ENCODE data around the gene PPP1CA.

The PPP1CA gene

DNA sequence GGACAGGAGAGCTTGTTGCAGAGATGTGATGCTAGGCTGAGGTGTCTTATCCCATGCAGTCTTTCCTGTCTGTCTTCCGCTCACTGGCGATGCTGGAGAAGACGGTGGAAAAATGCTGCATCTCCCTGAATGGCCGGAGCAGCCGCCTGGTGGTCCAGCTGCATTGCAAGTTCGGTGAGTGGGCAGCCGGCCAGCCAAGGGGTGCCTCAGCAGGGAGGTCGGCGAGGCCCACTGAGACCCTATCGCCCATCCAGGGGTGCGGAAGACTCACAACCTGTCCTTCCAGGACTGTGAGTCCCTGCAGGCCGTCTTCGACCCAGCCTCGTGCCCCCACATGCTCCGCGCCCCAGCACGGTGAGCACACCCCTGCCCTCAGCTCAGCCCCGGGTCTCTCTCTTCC lies 8.2 kb downstream of the PPP1CA start:
- TF ChIP-seq, protein P1, sequence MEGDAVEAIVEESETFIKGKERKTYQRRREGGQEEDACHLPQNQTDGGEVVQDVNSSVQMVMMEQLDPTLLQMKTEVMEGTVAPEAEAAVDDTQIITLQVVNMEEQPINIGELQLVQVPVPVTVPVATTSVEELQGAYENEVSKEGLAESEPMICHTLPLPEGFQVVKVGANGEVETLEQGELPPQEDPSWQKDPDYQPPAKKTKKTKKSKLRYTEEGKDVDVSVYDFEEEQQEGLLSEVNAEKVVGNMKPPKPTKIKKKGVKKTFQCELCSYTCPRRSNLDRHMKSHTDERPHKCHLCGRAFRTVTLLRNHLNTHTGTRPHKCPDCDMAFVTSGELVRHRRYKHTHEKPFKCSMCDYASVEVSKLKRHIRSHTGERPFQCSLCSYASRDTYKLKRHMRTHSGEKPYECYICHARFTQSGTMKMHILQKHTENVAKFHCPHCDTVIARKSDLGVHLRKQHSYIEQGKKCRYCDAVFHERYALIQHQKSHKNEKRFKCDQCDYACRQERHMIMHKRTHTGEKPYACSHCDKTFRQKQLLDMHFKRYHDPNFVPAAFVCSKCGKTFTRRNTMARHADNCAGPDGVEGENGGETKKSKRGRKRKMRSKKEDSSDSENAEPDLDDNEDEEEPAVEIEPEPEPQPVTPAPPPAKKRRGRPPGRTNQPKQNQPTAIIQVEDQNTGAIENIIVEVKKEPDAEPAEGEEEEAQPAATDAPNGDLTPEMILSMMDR (conservative IDR thresholded peaks at IDR 0.05; ENCODE audit: low read depth, low read length): no peak
- Histone ChIP-seq H3K4me2 (no peak overlapping the region), H3K27ac (no peak overlapping the region), H3K4me3 (IDR thresholded peaks at IDR 0.05; ENCODE audit: insufficient read depth, low read depth, low read length) (no peak overlapping the region), H3K36me3 (ENCODE audit: insufficient read depth) (no peaks in the 10 kb centered on the region), H3K9ac (no peak overlapping the region), H3K79me2 (ENCODE audit: insufficient read depth, low read depth) (peaks cover 4% of the 10 kb centered on the region; the same call in 1 of the 2 replicates), H4K20me1 (ENCODE audit: insufficient read depth) (no peaks in the 10 kb centered on the region), H3K4me1 (ENCODE audit: low read depth, poor library complexity, severe bottlenecking) (peaks cover 8% of the 10 kb centered on the region), H2AFZ (ENCODE audit: low read depth) (no peak overlapping the region), H3K27me3 (ENCODE audit: insufficient read depth, low read depth) (no peaks in the 10 kb centered on the region)

DNA sequence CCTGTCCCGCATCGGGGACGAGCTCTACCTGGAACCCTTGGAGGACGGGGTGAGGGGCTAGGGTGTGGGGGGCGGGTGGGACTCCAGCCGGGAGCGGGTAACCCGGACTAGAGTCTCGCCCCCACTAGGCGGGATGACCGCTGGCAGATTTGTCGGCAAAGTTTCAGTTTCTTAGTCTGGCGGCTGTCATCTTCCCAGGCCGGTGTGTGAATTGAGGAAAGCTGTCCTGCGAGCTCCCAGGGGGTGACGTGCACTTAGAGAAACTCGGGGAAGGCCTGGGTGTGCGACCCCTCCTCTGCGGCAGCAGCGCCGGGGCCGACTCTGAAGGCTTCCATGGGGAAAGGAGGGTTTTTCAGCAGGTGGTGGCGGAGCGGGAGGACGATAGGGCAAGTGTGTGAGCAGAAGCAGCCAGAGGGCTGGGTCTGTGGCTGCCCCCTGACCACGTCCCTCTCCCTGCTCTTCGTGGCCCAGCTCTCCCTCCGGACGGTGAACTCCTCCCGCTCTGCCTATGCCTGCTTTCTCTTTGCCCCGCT lies 9.4 kb downstream of the PPP1CA start:
- Histone ChIP-seq H3K36me3 (ENCODE audit: insufficient read depth) (no peaks in the 10 kb centered on the region), H3K4me3 (IDR thresholded peaks at IDR 0.05; ENCODE audit: insufficient read depth, low read depth, low read length) (no peak overlapping the region), H3K79me2 (ENCODE audit: insufficient read depth, low read depth) (peaks cover 4% of the 10 kb centered on the region; the same call in 1 of the 2 replicates), H2AFZ (ENCODE audit: low read depth) (peak overlapping the region; percentile 95), H3K9ac (peak overlapping the region; percentile 77), H3K27ac (no peak overlapping the region; the same call in 1 of the 2 replicates), H3K4me2 (peak overlapping the region; percentile 84), H3K4me1 (ENCODE audit: low read depth, poor library complexity, severe bottlenecking) (peaks cover 8% of the 10 kb centered on the region), H3K27me3 (ENCODE audit: insufficient read depth, low read depth) (no peaks in the 10 kb centered on the region), H4K20me1 (ENCODE audit: insufficient read depth) (no peaks in the 10 kb centered on the region)
- TF ChIP-seq, protein P1 (conservative IDR thresholded peaks at IDR 0.05; ENCODE audit: low read depth, low read length): no peak

DNA sequence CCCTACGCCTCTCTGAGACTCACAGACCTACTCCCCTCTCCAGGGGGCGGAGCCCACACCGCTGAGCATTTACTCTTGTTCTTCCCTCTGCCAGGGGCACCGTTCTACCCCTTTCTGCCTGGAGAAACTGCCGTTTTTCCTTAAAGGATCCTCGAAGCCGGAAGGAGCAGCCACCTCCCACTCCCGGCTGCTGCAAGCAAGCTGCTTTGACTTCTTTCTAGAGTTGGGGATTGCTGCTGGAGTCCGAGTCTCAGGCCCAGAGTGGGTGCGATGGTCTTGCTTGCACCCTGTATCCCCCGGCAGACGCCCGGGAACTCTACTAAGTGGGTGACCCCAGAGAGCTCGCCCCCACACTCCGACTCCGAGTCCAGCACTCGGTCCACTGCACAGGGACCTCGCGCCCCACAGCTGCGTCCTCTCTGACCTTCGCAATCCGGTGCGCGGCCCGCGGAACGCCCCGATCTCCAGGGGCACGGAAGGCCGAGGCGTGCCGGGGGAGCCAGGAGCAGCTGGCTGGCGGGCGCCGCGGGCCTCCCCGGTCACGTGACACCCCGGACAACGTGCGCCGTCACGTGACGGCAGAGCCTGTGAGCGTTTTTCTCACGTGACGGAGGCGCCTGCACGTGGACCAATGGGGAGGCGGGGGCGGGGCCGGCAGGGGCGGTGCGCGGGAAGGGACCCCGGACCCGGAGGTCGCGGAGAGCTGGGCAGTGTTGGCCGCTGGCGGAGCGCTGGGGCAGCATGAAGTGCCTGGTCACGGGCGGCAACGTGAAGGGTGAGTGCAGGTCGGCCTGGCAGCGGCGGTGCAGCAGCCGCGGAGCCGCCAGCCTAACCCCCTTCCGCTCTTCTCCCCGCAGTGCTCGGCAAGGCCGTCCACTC lies 10.1 kb downstream of the PPP1CA start, which contains the start of gene RAD9A:
TSS of gene RAD9A (plus strand) at position 683 of the 879 bp plus-strand sequence. CDS start at position 742, 59 bp downstream.
- no peaks in the 10 kb centered on the region for H4K20me1 ChIP-seq (ENCODE audit: insufficient read depth)
- H2AFZ ChIP-seq (ENCODE audit: low read depth): peak within 1 kb of the TSS; percentile 95
- TF ChIP-seq, protein P1 (conservative IDR thresholded peaks at IDR 0.05; ENCODE audit: low read depth, low read length): no peak
- peak within 1 kb of the TSS; percentile 77 for H3K9ac ChIP-seq
- H3K36me3 ChIP-seq (ENCODE audit: insufficient read depth): no peaks in the 10 kb centered on the region
- H3K79me2 ChIP-seq (ENCODE audit: insufficient read depth, low read depth): peaks cover 4% of the 10 kb centered on the region; the same call in 1 of the 2 replicates
- no peak within 1 kb of the TSS for H3K4me3 ChIP-seq (IDR thresholded peaks at IDR 0.05; ENCODE audit: insufficient read depth, low read depth, low read length)
- peak within 1 kb of the TSS; percentile 48; the same call in 1 of the 2 replicates for H3K27ac ChIP-seq
- H3K27me3 ChIP-seq (ENCODE audit: insufficient read depth, low read depth): no peaks in the 10 kb centered on the region
- peak within 1 kb of the TSS; percentile 93 for H3K4me2 ChIP-seq
- H3K4me1 ChIP-seq (ENCODE audit: low read depth, poor library complexity, severe bottlenecking): peaks cover 8% of the 10 kb centered on the region

DNA sequence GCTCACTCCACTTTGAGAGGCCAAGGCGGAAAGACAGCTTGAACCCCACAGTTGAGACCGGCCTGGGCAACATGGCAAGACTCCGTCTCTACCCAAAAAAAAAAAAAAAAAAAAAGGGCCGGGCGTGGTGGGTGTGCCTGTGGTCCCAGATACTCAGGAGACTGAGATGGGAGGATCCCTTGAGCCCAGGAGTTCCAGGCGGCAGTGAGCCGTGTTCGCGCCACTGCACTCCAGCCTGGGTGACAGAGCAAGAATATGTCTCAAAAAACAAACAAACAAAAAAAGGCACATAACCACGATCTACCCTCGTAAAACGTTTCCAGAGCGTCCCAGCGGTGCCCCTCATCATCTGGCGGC lies 10.7 kb downstream of the PPP1CA start:
- Histone ChIP-seq H3K79me2 (ENCODE audit: insufficient read depth, low read depth) (peaks cover 4% of the 10 kb centered on the region; the same call in 1 of the 2 replicates), H3K4me3 (IDR thresholded peaks at IDR 0.05; ENCODE audit: insufficient read depth, low read depth, low read length) (no peak overlapping the region), H4K20me1 (ENCODE audit: insufficient read depth) (no peaks in the 10 kb centered on the region), H3K4me2 (peak overlapping the region; percentile 93), H3K27me3 (ENCODE audit: insufficient read depth, low read depth) (no peaks in the 10 kb centered on the region), H3K9ac (peak overlapping the region; percentile 77; the same call in 1 of the 2 replicates), H2AFZ (ENCODE audit: low read depth) (peak overlapping the region; percentile 95; the same call in 1 of the 2 replicates), H3K27ac (peak overlapping the region; percentile 48; the same call in 1 of the 2 replicates), H3K36me3 (ENCODE audit: insufficient read depth) (no peaks in the 10 kb centered on the region), H3K4me1 (ENCODE audit: low read depth, poor library complexity, severe bottlenecking) (peaks cover 8% of the 10 kb centered on the region)
- TF ChIP-seq, protein P1 (conservative IDR thresholded peaks at IDR 0.05; ENCODE audit: low read depth, low read length): no peak
